ENCODE measurements around the gene ARHGEF3. TPM values are rescaled to one million over a fixed set of nuclear protein-coding genes. Genes with fewer than 3 reads are reported as not detected.

The ARHGEF3 gene
- total RNA-seq, result 10 to 100 TPM; 12.3 to 17.0 TPM

- peak within 1 kb of the TSS; percentile 88 for H3K4me3 Mint-ChIP-seq
- peaks cover 13% of the 10 kb centered on the region for H3K36me3 Mint-ChIP-seq (ENCODE audit: low read depth)
- no peaks in the 10 kb centered on the region for H3K9me3 Mint-ChIP-seq
- H3K4me1 Mint-ChIP-seq, result peaks cover 25% of the 10 kb centered on the region
- ATAC-seq (replicated peaks), result peak; percentile 82
- H3K27me3 Mint-ChIP-seq, result no peaks in the 10 kb centered on the region
- peak within 1 kb of the TSS; percentile 62 for H3K27ac Mint-ChIP-seq
Observed at GRCh38 chr3:56801662-56802377, at the start of gene ARHGEF3. Gene ARHGEF3 (minus strand): TSS chr3:56801949. CDS start chr3:56801798, 151 bp downstream.

GRCh38 chr3:56849698-56850097 is 47.9 kb upstream of the ARHGEF3 start:
- Mint-ChIP-seq H3K4me3 (no peak overlapping the region), H3K9me3 (peaks cover 5% of the 10 kb centered on the region), H3K27me3 (no peaks in the 10 kb centered on the region), H3K4me1 (peaks cover 19% of the 10 kb centered on the region), H3K36me3 (ENCODE audit: low read depth) (no peaks in the 10 kb centered on the region), H3K27ac (no peak overlapping the region)
- no peak for ATAC-seq (replicated peaks)

GRCh38 chr3:56845505-56845904 is 43.8 kb upstream of the ARHGEF3 start:
- Mint-ChIP-seq H3K4me1 (peaks cover 19% of the 10 kb centered on the region), H3K9me3 (peaks cover 5% of the 10 kb centered on the region), H3K27ac (peak overlapping the region; percentile 62), H3K27me3 (no peaks in the 10 kb centered on the region), H3K36me3 (ENCODE audit: low read depth) (no peaks in the 10 kb centered on the region), H3K4me3 (peak overlapping the region; percentile 46)
- no peak for ATAC-seq (replicated peaks)

- peaks cover 19% of the 10 kb centered on the region for H3K4me1 Mint-ChIP-seq
- H3K27me3 Mint-ChIP-seq, result no peaks in the 10 kb centered on the region
- no peak for ATAC-seq (replicated peaks)
- no peak overlapping the region for H3K27ac Mint-ChIP-seq
- no peak overlapping the region for H3K4me3 Mint-ChIP-seq
- H3K9me3 Mint-ChIP-seq, result peaks cover 5% of the 10 kb centered on the region
- H3K36me3 Mint-ChIP-seq (ENCODE audit: low read depth), result no peaks in the 10 kb centered on the region
Observed at GRCh38 chr3:56844536-56844935, 42.8 kb upstream of the ARHGEF3 start.

- peaks cover 13% of the 10 kb centered on the region for H3K4me1 Mint-ChIP-seq
- H3K4me3 Mint-ChIP-seq, result no peak overlapping the region
- H3K27me3 Mint-ChIP-seq, result no peaks in the 10 kb centered on the region
- no peaks in the 10 kb centered on the region for H3K9me3 Mint-ChIP-seq
- ATAC-seq (replicated peaks), result no peak
- H3K36me3 Mint-ChIP-seq (ENCODE audit: low read depth), result peaks cover 5% of the 10 kb centered on the region
- no peak overlapping the region for H3K27ac Mint-ChIP-seq
Observed at GRCh38 chr3:56839784-56840715, 38.3 kb upstream of the ARHGEF3 start.

- Mint-ChIP-seq H3K9me3 (no peaks in the 10 kb centered on the region), H3K27me3 (no peaks in the 10 kb centered on the region), H3K4me1 (peaks cover 16% of the 10 kb centered on the region), H3K36me3 (ENCODE audit: low read depth) (peaks cover 5% of the 10 kb centered on the region), H3K4me3 (no peak overlapping the region), H3K27ac (no peak overlapping the region)
- ATAC-seq (replicated peaks), result no peak
Observed at GRCh38 chr3:56838448-56838847, 36.7 kb upstream of the ARHGEF3 start.

- Mint-ChIP-seq H3K4me1 (peaks cover 18% of the 10 kb centered on the region), H3K27me3 (no peaks in the 10 kb centered on the region)
Observed at GRCh38 chr3:56837196-56837955, 35.6 kb upstream of the ARHGEF3 start.

GRCh38 chr3:56836276-56837163 is 34.8 kb upstream of the ARHGEF3 start:
- no peak overlapping the region for H3K27ac Mint-ChIP-seq
- no peak for ATAC-seq (replicated peaks)
- H3K9me3 Mint-ChIP-seq, result no peaks in the 10 kb centered on the region
- H3K4me3 Mint-ChIP-seq, result no peak overlapping the region
- no peaks in the 10 kb centered on the region for H3K27me3 Mint-ChIP-seq
- peaks cover 5% of the 10 kb centered on the region for H3K36me3 Mint-ChIP-seq (ENCODE audit: low read depth)
- peaks cover 16% of the 10 kb centered on the region for H3K4me1 Mint-ChIP-seq

More at GRCh38 chr3:56837196-56837955, 35.6 kb upstream of the ARHGEF3 start:
- H3K36me3 Mint-ChIP-seq (ENCODE audit: low read depth), result peaks cover 5% of the 10 kb centered on the region
- peak; percentile 40 for ATAC-seq (replicated peaks)
- no peak overlapping the region for H3K4me3 Mint-ChIP-seq
- no peaks in the 10 kb centered on the region for H3K9me3 Mint-ChIP-seq
- H3K27ac Mint-ChIP-seq, result no peak overlapping the region

GRCh38 chr3:56835650-56836227 is 34.0 kb upstream of the ARHGEF3 start:
- Mint-ChIP-seq H3K4me1 (peaks cover 16% of the 10 kb centered on the region), H3K4me3 (no peak overlapping the region), H3K27me3 (no peaks in the 10 kb centered on the region), H3K9me3 (no peaks in the 10 kb centered on the region), H3K27ac (no peak overlapping the region), H3K36me3 (ENCODE audit: low read depth) (peaks cover 5% of the 10 kb centered on the region)
- ATAC-seq (replicated peaks), result no peak

- Mint-ChIP-seq H3K9me3 (no peaks in the 10 kb centered on the region), H3K4me3 (no peak overlapping the region), H3K36me3 (ENCODE audit: low read depth) (peaks cover 3% of the 10 kb centered on the region), H3K27ac (no peak overlapping the region), H3K27me3 (no peaks in the 10 kb centered on the region), H3K4me1 (peaks cover 15% of the 10 kb centered on the region)
- ATAC-seq (replicated peaks), result no peak
Observed at GRCh38 chr3:56833536-56833935, 31.8 kb upstream of the ARHGEF3 start.

GRCh38 chr3:56833022-56833421 is 31.3 kb upstream of the ARHGEF3 start:
- Mint-ChIP-seq H3K9me3 (no peaks in the 10 kb centered on the region), H3K4me1 (peaks cover 12% of the 10 kb centered on the region), H3K27me3 (no peaks in the 10 kb centered on the region), H3K27ac (no peak overlapping the region), H3K4me3 (no peak overlapping the region), H3K36me3 (ENCODE audit: low read depth) (no peaks in the 10 kb centered on the region)
- no peak for ATAC-seq (replicated peaks)

GRCh38 chr3:56831572-56831971 is 29.8 kb upstream of the ARHGEF3 start:
- no peak for ATAC-seq (replicated peaks)
- Mint-ChIP-seq H3K9me3 (no peaks in the 10 kb centered on the region), H3K27me3 (no peaks in the 10 kb centered on the region), H3K4me3 (no peak overlapping the region), H3K27ac (peak overlapping the region; percentile 21), H3K36me3 (ENCODE audit: low read depth) (no peaks in the 10 kb centered on the region), H3K4me1 (peaks cover 18% of the 10 kb centered on the region)

- Mint-ChIP-seq H3K4me3 (no peak overlapping the region), H3K27me3 (no peaks in the 10 kb centered on the region), H3K36me3 (ENCODE audit: low read depth) (no peaks in the 10 kb centered on the region), H3K27ac (no peak overlapping the region), H3K4me1 (peaks cover 25% of the 10 kb centered on the region), H3K9me3 (peaks cover 1% of the 10 kb centered on the region)
- no peak for ATAC-seq (replicated peaks)
Observed at GRCh38 chr3:56830884-56831283, 29.1 kb upstream of the ARHGEF3 start.
